Measurements from ENCODE around the gene RSPO3. TPM values are rescaled to one million over a fixed set of nuclear protein-coding genes. Genes with fewer than 3 reads are reported as not detected.
"Not testable (repeated sequence)": the region's sequence is repeated elsewhere in the genome, so short reads cannot be mapped to it uniquely, and the experiment has no call there.

The RSPO3 gene
- total RNA-seq, 1 donor from 2014 or later: 1.8 TPM

GRCh38 chr6:127225497-127225896 is 107.0 kb downstream of the RSPO3 start:
- intact Hi-C loops (cut with DNase I): no loop called here
- no peak for DNase-seq (ENCODE audit: low spot score)

DNA sequence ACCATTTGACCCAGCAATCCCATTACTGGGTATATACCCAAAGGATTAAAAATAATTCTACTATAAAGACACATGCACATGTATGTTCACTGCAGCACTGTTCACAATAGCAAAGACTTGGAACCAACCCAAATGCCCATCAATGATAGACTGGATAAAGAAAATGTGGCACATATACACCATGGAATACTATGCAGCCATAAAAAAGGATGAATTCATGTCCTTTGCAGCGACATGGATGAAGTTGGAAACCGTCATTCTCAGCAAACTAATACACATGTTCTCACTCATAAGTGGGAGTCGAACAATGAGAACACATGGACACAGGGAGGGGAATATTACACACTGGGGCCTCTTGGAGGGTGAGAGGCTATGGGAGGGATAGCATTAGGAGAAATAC is 115.3 kb downstream of the RSPO3 start:
- DNase-seq (ENCODE audit: low spot score); intact Hi-C loops (cut with DNase I): not testable (repeated sequence)

DNA sequence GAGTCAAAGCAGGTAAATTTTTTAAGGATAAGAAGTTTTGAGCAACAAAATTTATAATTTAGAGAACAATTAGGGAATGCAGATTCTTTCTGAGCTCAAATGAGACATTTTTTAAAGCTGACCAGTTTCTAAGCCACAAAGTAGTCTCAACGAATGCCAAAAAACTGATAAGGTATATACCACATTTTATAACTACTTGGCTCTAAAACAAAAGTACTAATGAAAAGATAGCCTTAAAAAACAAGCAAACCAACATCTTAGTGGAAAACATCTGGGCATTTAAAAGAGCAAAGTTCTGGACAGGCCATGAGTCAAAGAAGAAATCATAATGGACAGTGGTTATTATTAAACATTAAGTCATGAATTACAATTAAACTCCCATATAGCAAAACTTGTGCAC is 125.0 kb downstream of the RSPO3 start:
- DNase-seq (ENCODE audit: low spot score): no peak
- intact Hi-C loops (cut with DNase I): no loop called here

Other genes starting within 250 kb of the RSPO3 start
- 72.8 TPM for gene RNF146, start 148.2 kb downstream of the RSPO3 start, total RNA-seq
- 34.4 TPM for gene ECHDC1, start 224.9 kb downstream of the RSPO3 start, total RNA-seq